OCI-LY1 (cell line): ENCODE measurements around the gene MN1.

ENCODE experiments used
- H2AFZ ChIP-seq: fragments of 200-600 bp; sonication (generic), shearing (Covaris generic); 2 replicates; pipeline ENCODE4 v1.6.0; 2014; ENCODE audit warnings: antibody characterized with exemption, mild to moderate bottlenecking, low read length
- H3F3A ChIP-seq: fragments of 200-600 bp; sonication (generic), shearing (Covaris generic); 2 replicates; pipeline ENCODE4 v1.6.0; 2014; ENCODE audit warnings: mild to moderate bottlenecking, antibody characterized with exemption, low read length, moderate library complexity; ENCODE audit not compliant: insufficient read depth
- H3K27ac ChIP-seq: fragments of 200-600 bp; sonication (generic); 2 replicates; pipeline ENCODE4 v1.5.1; 2014; ENCODE audit warnings: low read length, mixed run types, mild to moderate bottlenecking, low read depth; ENCODE audit not compliant: poor library complexity, severe bottlenecking
- H3K27me3 ChIP-seq: fragments of 200-600 bp; sonication (generic); 2 replicates; pipeline ENCODE4 v1.6.0; 2014; ENCODE audit warnings: antibody characterized with exemption, mild to moderate bottlenecking, low read length, moderate library complexity; ENCODE audit not compliant: insufficient read depth
- H3K36me3 ChIP-seq: fragments of 200-600 bp; sonication (generic); 2 replicates; pipeline ENCODE4 v1.6.1; 2014; ENCODE audit warnings: mild to moderate bottlenecking, antibody characterized with exemption, low read length, moderate library complexity, mixed read lengths; ENCODE audit not compliant: insufficient read depth
- H3K4me1 ChIP-seq: fragments of 200-600 bp; sonication (generic); 2 replicates; pipeline ENCODE4 v1.5.1; 2014; ENCODE audit warnings: mild to moderate bottlenecking, low read length, moderate library complexity; ENCODE audit not compliant: insufficient read depth, severe bottlenecking
- H3K4me2 ChIP-seq: fragments of 200-600 bp; sonication (generic), shearing (Covaris generic); 2 replicates; pipeline ENCODE4 v1.6.1; 2014; ENCODE audit warnings: low read length
- H3K4me3 ChIP-seq: fragments of 200-600 bp; sonication (generic); 2 replicates; pipeline ENCODE4 v1.5.1; 2014; ENCODE audit warnings: low read length, low read depth, mild to moderate bottlenecking, mixed read lengths; ENCODE audit not compliant: poor library complexity, severe bottlenecking
- H3K79me2 ChIP-seq: fragments of 200-600 bp; shearing (Covaris generic); 2 replicates; pipeline ENCODE4 v1.6.1; 2016; ENCODE audit warnings: mixed run types, low read length, mixed read lengths; ENCODE audit not compliant: insufficient read depth
- H3K9ac ChIP-seq: fragments of 200-600 bp; sonication (generic), shearing (Covaris generic); 2 replicates; pipeline ENCODE4 v1.6.1; 2014; ENCODE audit warnings: mild to moderate bottlenecking, low read length, mixed read lengths
- H3K9me2 ChIP-seq: fragments of 200-600 bp; sonication (generic), shearing (Covaris generic); 2 replicates; pipeline ENCODE4 v1.6.1; 2014; ENCODE audit warnings: low read depth, mild to moderate bottlenecking, low read length, mixed read lengths
- H3K9me3 ChIP-seq: fragments of 200-600 bp; shearing (Covaris generic); 2 replicates; pipeline ENCODE4 v1.6.1; 2014; ENCODE audit warnings: low read length, mixed read lengths
- H4K20me1 ChIP-seq: fragments of 200-600 bp; sonication (generic), shearing (Covaris generic); 2 replicates; pipeline ENCODE4 v1.6.0; 2016; ENCODE audit warnings: mild to moderate bottlenecking, low read length; ENCODE audit not compliant: insufficient read depth
- CTCF ChIP-seq: fragments of 200-600 bp; sonication (generic), shearing (Covaris generic); IDR thresholded peaks from 2 replicates; pipeline ENCODE4 v1.5.1; 2017; ENCODE audit warnings: mild to moderate bottlenecking, antibody characterized with exemption, low read length, moderate library complexity, mixed read lengths
- EZH2 ChIP-seq: fragments of 200-600 bp; sonication (generic), shearing (Covaris generic); IDR thresholded peaks from 2 replicates; pipeline ENCODE4 v1.8.0; 2017; ENCODE audit warnings: borderline replicate concordance, mixed run types, mild to moderate bottlenecking, antibody characterized with exemption, low read length, moderate library complexity, mixed read lengths

Gene MN1

GRCh38 chr22:27740202-27740748, 61.3 kb downstream of the MN1 start:
- Histone ChIP-seq H3K4me2 (no peak overlapping the region), H3K27me3 (no peaks in the 10 kb centered on the region; the same call in 1 of the 2 replicates), H3K4me1 (no peaks in the 10 kb centered on the region), H3K9me2 (no peaks in the 10 kb centered on the region), H3K9me3 (peaks cover 6% of the 10 kb centered on the region), H2AFZ (no peak overlapping the region), H4K20me1 (no peaks in the 10 kb centered on the region), H3K4me3 (no peak overlapping the region), H3K9ac (no peak overlapping the region), H3K27ac (no peak overlapping the region), H3F3A (no peaks in the 10 kb centered on the region), H3K79me2 (no peaks in the 10 kb centered on the region), H3K36me3 (no peaks in the 10 kb centered on the region)
- TF ChIP-seq CTCF (no peak), EZH2 (no peak)

GRCh38 chr22:27737521-27737920, 64.0 kb downstream of the MN1 start:
- no peaks in the 10 kb centered on the region for H3F3A ChIP-seq
- no peak overlapping the region for H3K27ac ChIP-seq
- peaks cover 6% of the 10 kb centered on the region for H3K9me3 ChIP-seq
- no peak overlapping the region for H3K4me3 ChIP-seq
- H3K79me2 ChIP-seq: no peaks in the 10 kb centered on the region
- H2AFZ ChIP-seq: no peak overlapping the region
- no peak overlapping the region for H3K9ac ChIP-seq
- TF ChIP-seq EZH2 (no peak), CTCF (no peak)
- no peaks in the 10 kb centered on the region for H3K4me1 ChIP-seq
- no peaks in the 10 kb centered on the region for H3K9me2 ChIP-seq
- H3K36me3 ChIP-seq: no peaks in the 10 kb centered on the region
- H3K4me2 ChIP-seq: no peak overlapping the region
- H4K20me1 ChIP-seq: no peaks in the 10 kb centered on the region
- no peaks in the 10 kb centered on the region; the same call in 1 of the 2 replicates for H3K27me3 ChIP-seq

- no peaks in the 10 kb centered on the region for H3K79me2 ChIP-seq
Observed at GRCh38 chr22:27734066-27734465, 67.5 kb downstream of the MN1 start.

More at GRCh38 chr22:27734066-27734465, 67.5 kb downstream of the MN1 start:
- no peak overlapping the region for H3K4me2 ChIP-seq
- H3K4me3 ChIP-seq: no peak overlapping the region
- no peaks in the 10 kb centered on the region for H3K4me1 ChIP-seq
- H3K27ac ChIP-seq: no peak overlapping the region
- no peaks in the 10 kb centered on the region for H3F3A ChIP-seq
- no peaks in the 10 kb centered on the region for H4K20me1 ChIP-seq
- no peaks in the 10 kb centered on the region for H3K36me3 ChIP-seq
- H3K9ac ChIP-seq: no peak overlapping the region
- H3K9me2 ChIP-seq: no peaks in the 10 kb centered on the region
- TF ChIP-seq EZH2 (no peak), CTCF (no peak)
- H3K27me3 ChIP-seq: no peaks in the 10 kb centered on the region; the same call in 1 of the 2 replicates
- H3K9me3 ChIP-seq: peaks cover 6% of the 10 kb centered on the region
- no peak overlapping the region for H2AFZ ChIP-seq
